ENCODE measurements around the gene C1orf167. TPM values are rescaled to one million over a fixed set of nuclear protein-coding genes. Genes with fewer than 3 reads are reported as not detected.

Gene C1orf167
- total and polyA plus RNA-seq, 2 of the 8 experiments (the other 6 are each of a cell fraction or from before 2014, with no cell fraction given): 0.70 to 1.3 TPM

DNA sequence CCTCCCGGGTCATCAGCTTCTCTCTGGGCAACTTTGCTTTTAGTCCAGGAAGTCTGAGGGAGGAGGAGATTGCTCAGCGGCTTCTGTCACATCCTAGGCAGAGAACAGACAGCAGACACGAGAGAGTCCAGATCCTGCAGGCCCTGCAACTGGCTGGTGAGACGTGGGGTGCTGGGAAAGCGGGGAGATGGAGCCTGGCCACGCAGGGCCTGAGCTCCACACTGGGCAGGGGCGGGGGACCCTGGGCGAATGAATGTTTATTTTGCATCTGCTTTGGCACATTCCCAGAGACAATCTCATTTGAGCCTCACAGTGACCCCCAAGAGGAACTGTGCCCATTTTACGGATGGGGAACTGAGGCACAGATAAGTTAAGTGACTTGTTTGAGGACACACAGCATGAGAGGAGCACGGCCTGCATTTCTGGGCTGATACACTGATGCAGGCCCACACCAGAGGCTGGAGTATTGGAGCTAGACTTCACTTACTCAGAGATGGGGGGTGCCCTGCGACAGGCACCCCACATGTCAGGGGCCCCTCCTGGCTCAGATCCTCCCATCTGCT lies 9.6 kb downstream of the C1orf167 start:
- no peaks in the 10 kb centered on the region for H3K79me1 ChIP-seq (ENCODE audit: low read depth, low read length)
- H3K14ac ChIP-seq (ENCODE audit: insufficient read length): no peak overlapping the region
- H3K56ac ChIP-seq (replicated peaks; ENCODE audit: insufficient read length, low read depth, low read length): no peak overlapping the region
- no peak overlapping the region for H3K4me2 ChIP-seq (ENCODE audit: insufficient read depth in 1 of 2, low read depth in 2 of 2, low read length in 2 of 2)
- no peaks in the 10 kb centered on the region for H3K23me2 ChIP-seq (ENCODE audit: low read depth, low read length)
- no peak overlapping the region for H3K9ac ChIP-seq (replicated peaks in 1 of 4; ENCODE audit: extremely low read depth in 1 of 4, low read depth in 3 of 4, low read length in 3 of 4)
- H4K20me1 ChIP-seq (replicated peaks in 1 of 2; ENCODE audit: control insufficient read depth in 1 of 2, insufficient read depth in 2 of 2, low read length in 2 of 2): no peaks in the 10 kb centered on the region
- H2AK5ac ChIP-seq (ENCODE audit: low read depth, low read length): no peak overlapping the region
- no peak overlapping the region for H2BK120ac ChIP-seq (replicated peaks; ENCODE audit: low read depth, low read length)
- H3K27ac ChIP-seq (ENCODE audit: low read depth, low read length): no peak overlapping the region
- H3K9me3 ChIP-seq (ENCODE audit: insufficient read depth in 2 of 2, low read depth in 1 of 2, low read length in 1 of 2): no peaks in the 10 kb centered on the region
- ChIA-PET POLR2A (ENCODE audit: partially characterized antibody) (interaction anchor here (0.6 to 1.4 kb wide), 7 partner anchors 9 to 138 kb away, joined by 3 to 5 read pairs (median 3); partner anchors contain the start of genes AGTRAP, C1orf167 and FBXO6), CTCF (ENCODE audit: partially characterized antibody) (interaction anchor here (0.8 to 1.6 kb wide), 5 partner anchors 10 to 129 kb away, joined by 3 to 4 read pairs (median 3); no protein-coding TSS in a partner anchor)
- H4K91ac ChIP-seq (replicated peaks; ENCODE audit: insufficient read length, low read length): no peak overlapping the region
- H2AFZ ChIP-seq (ENCODE audit: low read length): no peak overlapping the region
- 74% methylated on average over 11 of the region's 11 CpGs; no CpG with 5 or more reads in 1 of the 2 experiments for WGBS, 2 experiments (ENCODE audit: extremely low coverage in 1 of 2, insufficient coverage in 1 of 2, insufficient read length in 1 of 2, insufficient replicate concordance in 2 of 2, low coverage in 1 of 2, low lambda C conversion rate in 2 of 2, missing lambda C conversion rate in 1 of 2)
- H3K18ac ChIP-seq (ENCODE audit: extremely low read depth, low read length): no peak overlapping the region
- no peak overlapping the region; the same call in 1 of the 2 replicates for H4K8ac ChIP-seq (ENCODE audit: extremely low read depth, insufficient read depth, low read length)
- H2BK15ac ChIP-seq (ENCODE audit: low read length): no peak overlapping the region
- no peak overlapping the region for H2BK12ac ChIP-seq (ENCODE audit: low read depth, low read length)
- FAIRE-seq (no peak), DNase-seq (ENCODE audit: low read depth in 1 of 2, low spot score in 2 of 2) (no peak)
- no peaks in the 10 kb centered on the region for H3K4me1 ChIP-seq (replicated peaks in 1 of 4; ENCODE audit: control insufficient read depth in 3 of 4, insufficient read depth in 4 of 4, low read length in 3 of 4)
- H2BK5ac ChIP-seq (ENCODE audit: low read depth, low read length): no peak overlapping the region
- H2BK20ac ChIP-seq (ENCODE audit: low read length): no peak overlapping the region
- no peaks in the 10 kb centered on the region; a peak in 1 of 7 replicates for H3K27me3 ChIP-seq (replicated peaks in 1 of 4; ENCODE audit: control insufficient read depth in 3 of 4, extremely low read depth in 1 of 4, insufficient read depth in 3 of 4, low read length in 3 of 4)
- H4K5ac ChIP-seq (ENCODE audit: insufficient read length, low read depth, low read length): no peak overlapping the region
- no peak overlapping the region for H3K4me3 ChIP-seq (ENCODE audit: extremely low read depth in 1 of 4, insufficient read depth in 2 of 4, low read depth in 3 of 4, low read length in 4 of 4)
- H3K23ac ChIP-seq (ENCODE audit: insufficient read length): no peak overlapping the region
- no peak overlapping the region for H3K4ac ChIP-seq (replicated peaks; ENCODE audit: insufficient read length, low read depth, low read length)
- H3K36me3 ChIP-seq (ENCODE audit: control insufficient read depth in 2 of 4, insufficient read depth in 4 of 4, low read length in 3 of 4): no peaks in the 10 kb centered on the region
- H3K79me2 ChIP-seq (ENCODE audit: control insufficient read depth in 1 of 2, insufficient read depth in 2 of 2, low read length in 2 of 2): no peaks in the 10 kb centered on the region
- TF ChIP-seq SP2 (IDR thresholded peaks at IDR 0.05; ENCODE audit: low read length) (no peak), SUZ12 (IDR thresholded peaks at IDR 0.05; ENCODE audit: low read length) (no peak), MAFK (IDR thresholded peaks at IDR 0.05; ENCODE audit: low read depth, low read length) (no peak), CBX5 (IDR thresholded peaks at IDR 0.05; ENCODE audit: low read depth, low read length) (no peak), CTBP2 (IDR thresholded peaks at IDR 0.05; ENCODE audit: borderline replicate concordance, insufficient read depth, insufficient read length, low read length) (no peak), SIN3A (conservative IDR thresholded peaks at IDR 0.05 in 1 of 2, IDR thresholded peaks at IDR 0.05 in 1 of 2; ENCODE audit: low read depth in 1 of 2, low read length in 2 of 2) (no peak), CHD2 (IDR thresholded peaks at IDR 0.05; ENCODE audit: low read length) (no peak), SP1 (IDR thresholded peaks at IDR 0.05; ENCODE audit: low read depth, low read length) (no peak), HDAC2 (IDR thresholded peaks at IDR 0.05; ENCODE audit: borderline replicate concordance in 1 of 2, low read depth in 2 of 2, low read length in 2 of 2) (no peak), KDM4A (IDR thresholded peaks at IDR 0.05; ENCODE audit: low read depth, low read length, severe bottlenecking) (no peak)
- TF ChIP-seq, protein P1, sequence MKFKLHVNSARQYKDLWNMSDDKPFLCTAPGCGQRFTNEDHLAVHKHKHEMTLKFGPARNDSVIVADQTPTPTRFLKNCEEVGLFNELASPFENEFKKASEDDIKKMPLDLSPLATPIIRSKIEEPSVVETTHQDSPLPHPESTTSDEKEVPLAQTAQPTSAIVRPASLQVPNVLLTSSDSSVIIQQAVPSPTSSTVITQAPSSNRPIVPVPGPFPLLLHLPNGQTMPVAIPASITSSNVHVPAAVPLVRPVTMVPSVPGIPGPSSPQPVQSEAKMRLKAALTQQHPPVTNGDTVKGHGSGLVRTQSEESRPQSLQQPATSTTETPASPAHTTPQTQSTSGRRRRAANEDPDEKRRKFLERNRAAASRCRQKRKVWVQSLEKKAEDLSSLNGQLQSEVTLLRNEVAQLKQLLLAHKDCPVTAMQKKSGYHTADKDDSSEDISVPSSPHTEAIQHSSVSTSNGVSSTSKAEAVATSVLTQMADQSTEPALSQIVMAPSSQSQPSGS (IDR thresholded peaks at IDR 0.05; ENCODE audit: low read length): no peak
